Measurements from ENCODE around the gene CNTNAP2. TPM values are rescaled to one million over a fixed set of nuclear protein-coding genes. Genes with fewer than 3 reads are reported as not detected.

CNTNAP2 gene
- total RNA-seq, 2 experiments from 2014 or later: not detected

GRCh38 chr7:146725520-146725919 is 608.9 kb downstream of the CNTNAP2 start:
- DNase-seq (no peak), ATAC-seq (ENCODE audit: low read depth) (no peak)
- Mint-ChIP-seq H3K4me1 (no peaks in the 10 kb centered on the region), H3K27me3 (no peaks in the 10 kb centered on the region), H3K9me3 (no peaks in the 10 kb centered on the region), H3K36me3 (no peaks in the 10 kb centered on the region), H3K27ac (no peak overlapping the region), H3K4me3 (no peak overlapping the region)
- POLR2A ChIA-PET: no interaction called here

GRCh38 chr7:146728141-146728540 is 611.5 kb downstream of the CNTNAP2 start:
- ATAC-seq (ENCODE audit: low read depth): no peak
- Mint-ChIP-seq H3K9me3 (no peaks in the 10 kb centered on the region), H3K27ac (no peak overlapping the region), H3K36me3 (no peaks in the 10 kb centered on the region), H3K4me1 (no peaks in the 10 kb centered on the region), H3K4me3 (no peak overlapping the region), H3K27me3 (no peaks in the 10 kb centered on the region)
- POLR2A ChIA-PET: no interaction called here
- no peak for DNase-seq

DNA sequence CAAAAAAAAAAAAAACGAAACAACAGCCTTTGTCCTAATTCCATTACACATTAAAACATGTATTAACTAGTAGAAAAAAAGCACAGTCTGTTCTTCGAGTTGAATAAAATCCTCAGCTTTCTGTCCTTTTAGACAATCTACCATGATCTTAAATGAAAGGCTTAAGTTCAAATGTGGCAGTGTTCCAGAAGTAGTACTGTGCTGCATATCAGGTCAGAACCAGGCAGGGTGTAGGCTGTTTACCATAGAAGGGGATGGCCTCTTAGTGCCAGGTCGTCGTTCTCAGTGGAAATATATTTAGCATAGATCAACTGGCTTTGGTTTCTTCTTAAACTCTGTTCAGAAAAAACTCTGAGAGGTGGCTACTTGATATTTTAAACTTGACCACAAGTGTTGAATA is 612.0 kb downstream of the CNTNAP2 start:
- Mint-ChIP-seq H3K4me1 (no peaks in the 10 kb centered on the region), H3K27ac (no peak overlapping the region), H3K4me3 (no peak overlapping the region), H3K9me3 (peaks cover 1% of the 10 kb centered on the region), H3K36me3 (no peaks in the 10 kb centered on the region), H3K27me3 (no peaks in the 10 kb centered on the region)
- POLR2A ChIA-PET: no interaction called here
- no peak for DNase-seq
- no peak for ATAC-seq (ENCODE audit: low read depth)

- H3K9me3 Mint-ChIP-seq: peaks cover 1% of the 10 kb centered on the region
- no peak for DNase-seq
- H3K4me1 Mint-ChIP-seq: no peaks in the 10 kb centered on the region
- H3K36me3 Mint-ChIP-seq: no peaks in the 10 kb centered on the region
- H3K27me3 Mint-ChIP-seq: no peaks in the 10 kb centered on the region
- POLR2A ChIA-PET: no interaction called here
- no peak overlapping the region for H3K27ac Mint-ChIP-seq
- no peak for ATAC-seq (ENCODE audit: low read depth)
- H3K4me3 Mint-ChIP-seq: no peak overlapping the region
Observed at GRCh38 chr7:146731185-146731584, 614.6 kb downstream of the CNTNAP2 start.

GRCh38 chr7:146735992-146736391 is 619.4 kb downstream of the CNTNAP2 start:
- Mint-ChIP-seq H3K27me3 (no peaks in the 10 kb centered on the region), H3K4me1 (no peaks in the 10 kb centered on the region), H3K27ac (no peak overlapping the region), H3K4me3 (no peak overlapping the region), H3K36me3 (no peaks in the 10 kb centered on the region), H3K9me3 (peaks cover 5% of the 10 kb centered on the region)
- no peak for DNase-seq
- POLR2A ChIA-PET: no interaction called here
- no peak for ATAC-seq (ENCODE audit: low read depth)

DNA sequence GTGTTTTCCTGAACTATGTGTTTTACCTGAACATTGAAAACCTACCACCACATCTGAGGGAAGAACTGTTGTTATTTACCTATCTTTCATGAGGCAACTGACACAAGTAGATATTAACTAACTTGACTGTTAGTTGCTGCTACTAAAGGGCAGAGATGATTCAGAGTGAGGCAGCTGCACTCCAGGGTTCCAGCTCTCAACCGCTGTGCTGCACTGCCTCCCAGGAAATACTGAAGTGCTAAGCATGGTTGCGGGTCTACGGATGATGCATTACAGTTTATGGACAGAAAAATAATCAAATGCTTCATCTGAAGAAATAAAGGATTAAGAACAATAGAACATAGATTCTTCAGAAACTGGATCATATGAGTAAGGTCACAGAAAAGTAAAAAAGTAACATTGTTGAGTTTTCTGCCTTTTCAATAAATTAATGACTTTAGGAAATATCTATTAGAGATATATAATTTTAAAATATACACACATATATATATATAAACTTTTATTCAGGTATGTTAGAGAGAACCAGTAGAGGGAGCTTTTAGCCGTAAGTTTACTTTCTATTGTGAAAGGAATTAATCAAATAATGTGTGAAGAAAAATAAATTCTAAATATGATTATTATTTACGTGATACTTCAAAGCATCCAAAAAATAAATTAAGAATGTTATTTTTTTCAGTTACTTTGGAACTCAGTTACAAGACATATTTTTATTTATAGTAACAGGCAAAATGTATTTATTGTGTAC is 620.0 kb downstream of the CNTNAP2 start:
- Mint-ChIP-seq H3K4me1 (no peaks in the 10 kb centered on the region), H3K9me3 (peaks cover 8% of the 10 kb centered on the region), H3K27ac (no peak overlapping the region), H3K36me3 (no peaks in the 10 kb centered on the region), H3K4me3 (no peak overlapping the region), H3K27me3 (no peaks in the 10 kb centered on the region)
- POLR2A ChIA-PET: no interaction called here
- DNase-seq (no peak), ATAC-seq (ENCODE audit: low read depth) (no peak)

GRCh38 chr7:146740039-146740438 is 623.4 kb downstream of the CNTNAP2 start:
- H3K9me3 Mint-ChIP-seq: peaks cover 6% of the 10 kb centered on the region
- H3K27me3 Mint-ChIP-seq: no peaks in the 10 kb centered on the region
- no peak overlapping the region for H3K4me3 Mint-ChIP-seq
- DNase-seq (no peak), ATAC-seq (ENCODE audit: low read depth) (no peak)
- H3K27ac Mint-ChIP-seq: no peak overlapping the region
- H3K36me3 Mint-ChIP-seq: no peaks in the 10 kb centered on the region
- POLR2A ChIA-PET: no interaction called here
- no peaks in the 10 kb centered on the region for H3K4me1 Mint-ChIP-seq

- DNase-seq (no peak), ATAC-seq (ENCODE audit: low read depth) (no peak)
- Mint-ChIP-seq H3K27ac (no peak overlapping the region), H3K9me3 (peaks cover 6% of the 10 kb centered on the region), H3K4me1 (no peaks in the 10 kb centered on the region), H3K27me3 (no peaks in the 10 kb centered on the region), H3K4me3 (no peak overlapping the region), H3K36me3 (no peaks in the 10 kb centered on the region)
- POLR2A ChIA-PET: no interaction called here
Observed at GRCh38 chr7:146741911-146742310, 625.3 kb downstream of the CNTNAP2 start.

- Mint-ChIP-seq H3K27me3 (no peaks in the 10 kb centered on the region), H3K27ac (no peak overlapping the region), H3K9me3 (peaks cover 10% of the 10 kb centered on the region), H3K4me3 (no peak overlapping the region), H3K36me3 (no peaks in the 10 kb centered on the region), H3K4me1 (no peaks in the 10 kb centered on the region)
- ATAC-seq (ENCODE audit: low read depth) (no peak), DNase-seq (no peak)
- POLR2A ChIA-PET: no interaction called here
Observed at GRCh38 chr7:146754385-146754784, 637.8 kb downstream of the CNTNAP2 start.

GRCh38 chr7:146755585-146755984 is 639.0 kb downstream of the CNTNAP2 start:
- peaks cover 11% of the 10 kb centered on the region for H3K9me3 Mint-ChIP-seq
- ATAC-seq (ENCODE audit: low read depth) (no peak), DNase-seq (no peak)
- POLR2A ChIA-PET: no interaction called here
- no peaks in the 10 kb centered on the region for H3K4me1 Mint-ChIP-seq
- H3K27ac Mint-ChIP-seq: no peak overlapping the region
- no peaks in the 10 kb centered on the region for H3K36me3 Mint-ChIP-seq
- H3K4me3 Mint-ChIP-seq: no peak overlapping the region
- H3K27me3 Mint-ChIP-seq: no peaks in the 10 kb centered on the region

GRCh38 chr7:146764458-146764857 is 647.9 kb downstream of the CNTNAP2 start:
- no peaks in the 10 kb centered on the region for H3K4me1 Mint-ChIP-seq
- no peak overlapping the region for H3K4me3 Mint-ChIP-seq
- DNase-seq (no peak), ATAC-seq (ENCODE audit: low read depth) (no peak)
- POLR2A ChIA-PET: no interaction called here
- H3K27ac Mint-ChIP-seq: no peak overlapping the region
- H3K9me3 Mint-ChIP-seq: peaks cover 8% of the 10 kb centered on the region
- no peaks in the 10 kb centered on the region for H3K27me3 Mint-ChIP-seq
- H3K36me3 Mint-ChIP-seq: no peaks in the 10 kb centered on the region

GRCh38 chr7:146768957-146769356 is 652.4 kb downstream of the CNTNAP2 start:
- H3K27me3 Mint-ChIP-seq: no peaks in the 10 kb centered on the region
- H3K4me3 Mint-ChIP-seq: no peak overlapping the region
- peaks cover 4% of the 10 kb centered on the region for H3K9me3 Mint-ChIP-seq
- H3K36me3 Mint-ChIP-seq: no peaks in the 10 kb centered on the region
- POLR2A ChIA-PET: no interaction called here
- DNase-seq (no peak), ATAC-seq (ENCODE audit: low read depth) (no peak)
- no peaks in the 10 kb centered on the region for H3K4me1 Mint-ChIP-seq
- H3K27ac Mint-ChIP-seq: no peak overlapping the region

DNA sequence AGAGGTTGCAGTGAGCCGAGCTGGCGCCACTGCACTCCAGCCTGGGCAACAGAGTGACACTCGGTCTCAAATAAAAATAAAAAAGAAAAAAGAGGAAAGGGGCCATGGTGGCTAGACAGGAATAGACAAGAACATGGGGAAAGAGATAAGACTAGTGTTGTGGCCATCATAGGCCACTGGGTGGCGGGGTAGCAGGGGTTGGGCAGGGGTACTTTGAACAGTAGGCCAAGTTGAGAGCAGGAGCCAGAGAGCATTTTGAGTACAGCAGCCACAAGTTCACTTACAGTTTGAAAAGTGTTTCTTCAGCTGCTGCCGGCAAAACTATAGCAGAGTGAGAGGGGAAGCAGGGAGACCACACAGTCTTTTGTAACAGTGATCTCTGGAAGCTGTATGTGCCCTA is 656.0 kb downstream of the CNTNAP2 start:
- Mint-ChIP-seq H3K4me3 (no peak overlapping the region), H3K4me1 (no peaks in the 10 kb centered on the region), H3K36me3 (no peaks in the 10 kb centered on the region), H3K27ac (no peak overlapping the region), H3K27me3 (no peaks in the 10 kb centered on the region), H3K9me3 (peaks cover 4% of the 10 kb centered on the region)
- POLR2A ChIA-PET: no interaction called here
- DNase-seq (no peak), ATAC-seq (ENCODE audit: low read depth) (no peak)

DNA sequence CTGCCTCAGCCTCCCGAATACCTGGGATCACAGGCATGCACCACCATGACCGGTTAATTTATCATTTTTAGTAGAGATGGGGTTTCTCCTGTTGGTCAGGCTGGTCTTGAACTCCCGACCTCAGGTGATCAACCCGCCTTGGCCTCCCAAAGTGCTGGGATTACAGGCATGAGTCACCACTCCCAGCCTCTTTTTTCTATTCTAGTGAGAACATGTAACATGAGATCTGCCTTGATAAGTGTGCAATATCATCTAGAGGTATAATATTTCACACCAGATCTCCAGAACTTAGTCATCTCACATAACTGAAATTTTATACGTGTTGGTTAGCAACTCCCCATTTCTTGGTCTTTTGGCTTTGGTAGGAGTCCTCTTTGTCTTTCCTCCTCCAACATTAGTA is 656.9 kb downstream of the CNTNAP2 start:
- POLR2A ChIA-PET: no interaction called here
- H3K27ac Mint-ChIP-seq: no peak overlapping the region
- H3K4me1 Mint-ChIP-seq: no peaks in the 10 kb centered on the region
- ATAC-seq (ENCODE audit: low read depth) (no peak), DNase-seq (no peak)
- no peak overlapping the region for H3K4me3 Mint-ChIP-seq
- peaks cover 4% of the 10 kb centered on the region for H3K9me3 Mint-ChIP-seq
- no peaks in the 10 kb centered on the region for H3K36me3 Mint-ChIP-seq
- H3K27me3 Mint-ChIP-seq: no peaks in the 10 kb centered on the region
